ENCODE measurements around the gene IQSEC3.

GRCh38 chr12:171743-172676 lies 105.4 kb downstream of the IQSEC3 start:
- TF ChIP-seq CTCF (IDR thresholded peaks at IDR 0.05) = no peak
- TF ChIP-seq POLR2AphosphoS5 (IDR thresholded peaks at IDR 0.05; ENCODE audit: low read depth, low read length) = no peak
- no peak for TF ChIP-seq REST (IDR thresholded peaks at IDR 0.05; ENCODE audit: insufficient read depth in 1 of 2, low read depth in 2 of 2, low read length in 1 of 2)
- TF ChIP-seq SIN3A (IDR thresholded peaks at IDR 0.05; ENCODE audit: borderline replicate concordance, insufficient read depth, low read depth, low read length) = no peak
- TF ChIP-seq TCF7L2 (IDR thresholded peaks at IDR 0.05; ENCODE audit: low read depth, low read length) = no peak
